K562 (cell line): ENCODE data around the gene NPR1. TPM values are rescaled to one million over a fixed set of nuclear protein-coding genes. Genes with fewer than 3 reads are reported as not detected.

Experiments
- CREB1 ChIP-seq, 2 experiments: sonication (generic) in 1 of 2; formaldehyde crosslinking in 1 of 2; IDR thresholded peaks; 2 replicates each; pipeline versions ENCODE4 v1.6.1 to v1.8.0; 2012 to 2022; ENCODE audit warnings: inconsistent platforms in 1 of 2, mild to moderate bottlenecking in 1 of 2, missing genetic modification reagents in 1 of 2, moderate library complexity in 1 of 2
- ELF4 ChIP-seq: fragments of 450-650 bp; formaldehyde crosslinking; IDR thresholded peaks from 2 replicates; pipeline ENCODE4 v1.4.0; 2022; ENCODE audit warnings: missing genetic modification characterization
- FOXJ3 ChIP-seq: sonication (generic); formaldehyde crosslinking; IDR thresholded peaks from 2 replicates; pipeline ENCODE4 v1.4.0; 2020; ENCODE audit warnings: mild to moderate bottlenecking, missing genetic modification reagents
- MEIS2 ChIP-seq: fragments of 450-650 bp; IDR thresholded peaks from 2 replicates; pipeline ENCODE4 v1.6.1; 2014; ENCODE audit warnings: mild to moderate bottlenecking; ENCODE audit not compliant: partially characterized antibody
- NFRKB ChIP-seq: fragments of 450-650 bp; IDR thresholded peaks from 2 replicates; pipeline ENCODE4 v1.6.1; 2016; ENCODE audit warnings: low read depth
- SMARCA4 ChIP-seq: fragments of 450-650 bp; IDR thresholded peaks from 2 replicates; pipeline ENCODE4 v1.6.1; 2016
- ZBTB33 ChIP-seq: sonication (generic); formaldehyde crosslinking; IDR thresholded peaks from 2 replicates; pipeline ENCODE4 v1.8.1; 2023; ENCODE audit warnings: mild to moderate bottlenecking, missing genetic modification reagents
- polyA plus RNA-seq, 8 experiments: library from polyadenylated mRNA; depleted of rRNA in 4 of 8; stranded (reverse) in 5 of 8; unstranded in 3 of 8; fragments of >200 nt; fragmentation: Nextera tagmentation in 2 of 8; fragmentation: Illumina TruSeq in 1 of 8; extraction: Ambion mirVana in 2 of 8; extraction: Trizol in 1 of 8; gene quantifications; 2 replicates each; pipeline versions ENCODE4 v1.2.1 to v1.2.3, GENCODE V29; 2011 to 2014; ENCODE audit warnings: inconsistent platforms in 1 of 8, missing spikeins in 1 of 8
- total RNA-seq, 7 experiments: library from RNA; depleted of rRNA in 6 of 7; stranded (reverse); fragments of >200 nt in 6 of 7; fragmentation: Illumina TruSeq in 2 of 7; extraction: Trizol in 2 of 7; gene quantifications; 2 replicates each; pipeline versions ENCODE4 v1.2.1 to v1.2.3, GENCODE V29; 2011 to 2021; ENCODE audit warnings: low replicate concordance in 1 of 7
- TF ChIP-seq, protein P1 (sequence below): sonication (generic); formaldehyde crosslinking; IDR thresholded peaks from 2 replicates; pipeline ENCODE4 v1.8.1; 2023; ENCODE audit warnings: missing genetic modification reagents, mild to moderate bottlenecking, borderline replicate concordance

NPR1 gene
- total and polyA plus RNA-seq, 9 of the 15 experiments (the other 6 are each of a cell fraction or from before 2014, with no cell fraction given) = 0.05 to 0.16 (median 0.06) TPM; not detected in 6

DNA sequence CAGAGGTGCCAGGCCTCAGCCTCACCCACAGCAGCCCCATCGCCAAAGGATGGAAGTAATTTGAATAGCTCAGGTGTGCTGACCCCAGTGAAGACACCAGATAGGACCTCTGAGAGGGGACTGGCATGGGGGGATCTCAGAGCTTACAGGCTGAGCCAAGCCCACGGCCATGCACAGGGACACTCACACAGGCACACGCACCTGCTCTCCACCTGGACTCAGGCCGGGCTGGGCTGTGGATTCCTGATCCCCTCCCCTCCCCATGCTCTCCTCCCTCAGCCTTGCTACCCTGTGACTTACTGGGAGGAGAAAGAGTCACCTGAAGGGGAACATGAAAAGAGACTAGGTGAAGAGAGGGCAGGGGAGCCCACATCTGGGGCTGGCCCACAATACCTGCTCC is 15.0 kb downstream of the NPR1 start (continued):
- TF ChIP-seq ELF4 = no peak
- no peak for TF ChIP-seq ZBTB33 (CRISPR knock-in tag)
- no peak for TF ChIP-seq SMARCA4
- TF ChIP-seq NFRKB = no peak
- TF ChIP-seq, protein P1, sequence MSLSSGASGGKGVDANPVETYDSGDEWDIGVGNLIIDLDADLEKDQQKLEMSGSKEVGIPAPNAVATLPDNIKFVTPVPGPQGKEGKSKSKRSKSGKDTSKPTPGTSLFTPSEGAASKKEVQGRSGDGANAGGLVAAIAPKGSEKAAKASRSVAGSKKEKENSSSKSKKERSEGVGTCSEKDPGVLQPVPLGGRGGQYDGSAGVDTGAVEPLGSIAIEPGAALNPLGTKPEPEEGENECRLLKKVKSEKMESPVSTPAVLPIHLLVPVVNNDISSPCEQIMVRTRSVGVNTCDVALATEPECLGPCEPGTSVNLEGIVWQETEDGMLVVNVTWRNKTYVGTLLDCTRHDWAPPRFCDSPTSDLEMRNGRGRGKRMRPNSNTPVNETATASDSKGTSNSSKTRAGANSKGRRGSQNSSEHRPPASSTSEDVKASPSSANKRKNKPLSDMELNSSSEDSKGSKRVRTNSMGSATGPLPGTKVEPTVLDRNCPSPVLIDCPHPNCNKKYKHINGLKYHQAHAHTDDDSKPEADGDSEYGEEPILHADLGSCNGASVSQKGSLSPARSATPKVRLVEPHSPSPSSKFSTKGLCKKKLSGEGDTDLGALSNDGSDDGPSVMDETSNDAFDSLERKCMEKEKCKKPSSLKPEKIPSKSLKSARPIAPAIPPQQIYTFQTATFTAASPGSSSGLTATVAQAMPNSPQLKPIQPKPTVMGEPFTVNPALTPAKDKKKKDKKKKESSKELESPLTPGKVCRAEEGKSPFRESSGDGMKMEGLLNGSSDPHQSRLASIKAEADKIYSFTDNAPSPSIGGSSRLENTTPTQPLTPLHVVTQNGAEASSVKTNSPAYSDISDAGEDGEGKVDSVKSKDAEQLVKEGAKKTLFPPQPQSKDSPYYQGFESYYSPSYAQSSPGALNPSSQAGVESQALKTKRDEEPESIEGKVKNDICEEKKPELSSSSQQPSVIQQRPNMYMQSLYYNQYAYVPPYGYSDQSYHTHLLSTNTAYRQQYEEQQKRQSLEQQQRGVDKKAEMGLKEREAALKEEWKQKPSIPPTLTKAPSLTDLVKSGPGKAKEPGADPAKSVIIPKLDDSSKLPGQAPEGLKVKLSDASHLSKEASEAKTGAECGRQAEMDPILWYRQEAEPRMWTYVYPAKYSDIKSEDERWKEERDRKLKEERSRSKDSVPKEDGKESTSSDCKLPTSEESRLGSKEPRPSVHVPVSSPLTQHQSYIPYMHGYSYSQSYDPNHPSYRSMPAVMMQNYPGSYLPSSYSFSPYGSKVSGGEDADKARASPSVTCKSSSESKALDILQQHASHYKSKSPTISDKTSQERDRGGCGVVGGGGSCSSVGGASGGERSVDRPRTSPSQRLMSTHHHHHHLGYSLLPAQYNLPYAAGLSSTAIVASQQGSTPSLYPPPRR (CRISPR knock-in tag) = no peak
- no peak for TF ChIP-seq MEIS2
- no peak for TF ChIP-seq CREB1 (IDR thresholded peaks at IDR 0.05)
- TF ChIP-seq CREB1 (CRISPR knock-in tag; IDR thresholded peaks at IDR 0.05) = no peak
- TF ChIP-seq FOXJ3 = no peak
- TF ChIP-seq, all 486 proteins: peak for 0
